GM18907 (cell line): ENCODE results near the gene CDC42EP5.
"Not testable (repeated sequence)": the region's sequence is repeated elsewhere in the genome, so short reads cannot be mapped to it uniquely, and the experiment has no call there.

Experiments used
- ATAC-seq: cut with Tn5 transposase; IDR thresholded peaks from one replicate; pipeline ENCODE4 v1.9.1; 2021; ENCODE audit warnings: mild to moderate bottlenecking, moderate library complexity; ENCODE audit not compliant: unreplicated experiment

CDC42EP5 gene, protein sequence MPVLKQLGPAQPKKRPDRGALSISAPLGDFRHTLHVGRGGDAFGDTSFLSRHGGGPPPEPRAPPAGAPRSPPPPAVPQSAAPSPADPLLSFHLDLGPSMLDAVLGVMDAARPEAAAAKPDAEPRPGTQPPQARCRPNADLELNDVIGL

DNA sequence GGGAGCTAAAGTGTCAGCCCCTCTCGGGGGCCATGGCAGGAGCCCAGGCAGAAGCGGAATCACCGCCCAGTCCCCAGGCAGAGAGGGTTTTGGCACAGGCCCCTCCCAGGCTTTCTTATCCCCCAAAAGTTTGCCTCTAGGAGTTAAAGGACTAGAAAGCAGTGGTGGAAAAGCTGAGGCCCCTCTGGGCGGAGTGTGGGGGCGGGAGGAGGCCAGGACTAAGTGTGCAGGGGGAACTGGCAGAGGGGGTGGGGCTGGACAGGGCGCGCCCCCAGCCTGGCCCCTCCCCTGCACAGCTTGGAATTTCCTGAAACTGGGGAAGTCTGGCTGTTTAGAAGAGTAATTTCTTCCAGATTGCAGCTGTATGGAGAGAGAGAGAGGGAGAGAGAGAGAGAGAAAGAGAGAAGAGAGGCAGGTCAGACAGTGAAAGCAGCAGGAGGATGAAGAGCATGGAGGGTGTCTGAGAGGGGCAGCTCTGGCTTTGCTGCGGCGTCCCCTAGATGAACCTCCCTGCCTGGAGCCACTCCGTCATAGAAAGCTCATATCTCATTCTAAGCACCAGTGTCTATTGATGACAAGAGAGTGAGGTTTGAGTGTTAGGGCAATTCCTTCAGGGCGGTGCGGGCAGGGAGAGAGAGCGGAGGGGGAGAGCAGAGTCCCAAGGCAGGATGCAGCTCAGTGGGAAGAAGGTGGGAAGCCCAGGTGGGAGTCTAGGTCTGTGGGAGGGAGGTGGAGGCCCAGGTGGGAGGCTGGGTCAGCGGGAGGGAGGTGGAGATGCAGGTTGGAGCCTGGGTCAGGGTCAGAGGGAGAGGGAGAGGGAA, at the start of gene CDC42EP5:
Gene CDC42EP5, minus strand, starts transcription at position 226 of the 821 bp plus-strand sequence. CDS start 7,749 bp downstream, outside the sequence.
- no peak for ATAC-seq

GRCh38 chr19:54521860-54522513, 48.9 kb upstream of the CDC42EP5 start:
- peak; percentile 38 for ATAC-seq

GRCh38 chr19:54521022-54521859, 48.1 kb upstream of the CDC42EP5 start:
- ATAC-seq, result peak; percentile 31

DNA sequence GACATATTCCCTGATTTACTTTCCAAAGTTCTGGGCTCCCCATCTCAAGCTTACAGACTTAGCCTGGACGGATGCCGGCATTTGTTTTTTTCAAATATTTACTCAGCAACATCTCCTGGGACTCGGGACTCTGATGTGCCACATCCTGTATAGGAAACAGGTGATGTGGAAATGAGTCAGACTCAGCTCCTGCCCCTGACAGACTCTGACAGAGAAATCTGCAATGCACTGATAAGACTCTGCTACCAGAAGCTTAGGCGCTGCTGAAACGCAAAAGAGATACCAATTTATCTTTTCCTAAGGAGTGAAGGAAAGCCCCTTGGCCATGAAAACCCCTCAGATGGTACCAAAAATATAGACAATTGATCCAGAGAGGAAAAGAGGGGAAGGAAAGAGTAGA, 45.7 kb upstream of the CDC42EP5 start:
- peak; percentile 43 for ATAC-seq

DNA sequence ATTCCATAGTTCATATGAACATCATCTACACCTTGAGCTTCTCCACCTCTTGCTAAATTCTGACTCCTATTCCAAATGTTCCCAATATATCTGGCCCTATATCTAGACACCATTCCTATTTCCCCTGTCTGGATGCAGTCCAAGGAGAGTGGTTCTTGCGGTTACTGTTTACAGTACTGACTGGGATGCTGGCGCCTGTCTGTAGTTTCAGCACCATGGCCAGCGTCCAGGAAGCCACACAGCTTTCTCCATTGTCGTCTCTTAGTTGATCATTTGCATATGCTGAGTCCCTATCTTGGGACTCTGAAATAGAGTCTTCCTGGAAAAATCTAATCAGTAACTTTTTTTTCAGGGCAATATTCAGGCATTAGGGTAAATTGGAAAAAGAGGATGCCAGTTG, 44.4 kb upstream of the CDC42EP5 start:
- ATAC-seq, result no peak

GRCh38 chr19:54515156-54515555, 42.1 kb upstream of the CDC42EP5 start:
- no peak for ATAC-seq

- not testable (repeated sequence) for ATAC-seq
Observed at GRCh38 chr19:54509200-54509940, 36.3 kb upstream of the CDC42EP5 start.

GRCh38 chr19:54508487-54508886, 35.4 kb upstream of the CDC42EP5 start:
- ATAC-seq, result not testable (repeated sequence)

DNA sequence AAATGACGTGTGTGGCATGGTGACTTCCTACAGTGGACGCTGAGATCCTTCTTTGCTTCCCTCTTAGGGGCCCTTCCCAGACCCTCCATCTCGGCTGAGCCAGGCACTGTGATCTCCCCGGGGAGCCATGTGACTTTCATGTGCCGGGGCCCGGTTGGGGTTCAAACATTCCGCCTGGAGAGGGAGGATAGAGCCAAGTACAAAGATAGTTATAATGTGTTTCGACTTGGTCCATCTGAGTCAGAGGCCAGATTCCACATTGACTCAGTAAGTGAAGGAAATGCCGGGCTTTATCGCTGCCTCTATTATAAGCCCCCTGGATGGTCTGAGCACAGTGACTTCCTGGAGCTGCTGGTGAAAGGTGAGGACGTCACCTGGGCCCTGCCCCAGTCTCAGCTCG, 34.7 kb upstream of the CDC42EP5 start:
- no peak for ATAC-seq

- not testable (repeated sequence) for ATAC-seq
Observed at GRCh38 chr19:54507038-54507717, 34.1 kb upstream of the CDC42EP5 start.

DNA sequence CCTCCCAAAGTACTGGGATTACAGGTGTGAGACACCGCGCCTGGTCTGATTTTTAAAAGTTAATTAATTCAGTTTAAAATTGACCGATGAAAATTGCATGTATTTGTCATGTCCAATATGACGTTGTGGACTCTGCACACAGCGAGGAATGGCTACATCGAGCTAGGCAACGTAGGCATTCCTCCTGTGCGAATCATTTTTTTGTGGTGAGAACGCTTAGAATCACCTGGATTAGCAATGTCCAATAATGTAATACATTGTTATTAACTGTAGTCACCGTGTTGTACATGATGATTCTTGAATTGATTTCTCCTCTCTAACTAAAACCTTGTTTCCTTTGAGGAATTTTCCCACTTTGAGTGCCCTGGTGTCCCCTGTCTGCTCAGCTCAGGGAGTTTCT, 33.0 kb upstream of the CDC42EP5 start:
- ATAC-seq, result no peak

GRCh38 chr19:54505542-54505941, 32.4 kb upstream of the CDC42EP5 start:
- not testable (repeated sequence) for ATAC-seq

DNA sequence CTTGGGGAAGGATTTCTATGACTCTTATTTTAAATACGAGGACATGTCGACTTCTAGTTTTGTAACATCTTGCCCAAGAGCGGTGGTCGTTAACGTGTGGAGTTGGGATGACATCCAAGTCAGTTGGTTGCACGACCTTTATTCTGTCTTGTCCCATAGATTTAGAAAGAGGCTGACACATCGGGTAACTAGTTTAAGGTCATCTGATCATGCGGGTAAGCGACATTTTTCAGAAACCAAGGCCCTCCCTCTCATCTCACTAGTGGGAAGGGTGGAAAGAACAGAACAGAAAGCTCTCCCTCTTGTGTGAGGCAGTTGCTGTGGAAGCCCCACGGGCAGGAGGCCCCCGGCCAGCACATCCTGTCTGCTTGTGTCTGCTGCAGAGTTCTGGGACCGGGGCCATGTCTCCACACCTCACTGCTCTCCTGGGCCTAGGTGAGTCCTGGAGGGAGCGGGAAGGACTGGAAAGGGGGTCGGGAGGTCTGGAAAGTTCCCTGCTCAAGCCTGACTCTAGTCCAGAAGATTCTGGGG, 29.5 kb upstream of the CDC42EP5 start, which contains the start of gene LAIR2:
Gene LAIR2, plus strand, starts transcription at position 314 of the 531 bp plus-strand sequence. Its CDS starts 88 bp downstream, at position 402.
- ATAC-seq, result no peak

DNA sequence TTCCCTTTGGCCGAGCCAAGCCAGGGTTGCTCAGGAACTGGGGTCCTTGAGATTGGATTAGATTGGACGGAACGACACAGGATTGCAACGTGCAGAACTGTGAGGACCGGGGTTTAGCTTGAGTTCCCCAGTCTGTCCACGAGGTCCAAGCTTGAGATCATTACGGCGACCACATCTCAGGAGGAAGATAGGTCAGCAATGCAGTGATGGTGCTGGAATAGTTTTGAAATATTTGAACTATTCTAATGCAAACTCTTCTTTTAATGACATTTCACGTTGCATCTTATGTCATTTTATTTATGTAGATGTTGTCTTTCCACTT, 25.3 kb upstream of the CDC42EP5 start:
- not testable (repeated sequence) for ATAC-seq

DNA sequence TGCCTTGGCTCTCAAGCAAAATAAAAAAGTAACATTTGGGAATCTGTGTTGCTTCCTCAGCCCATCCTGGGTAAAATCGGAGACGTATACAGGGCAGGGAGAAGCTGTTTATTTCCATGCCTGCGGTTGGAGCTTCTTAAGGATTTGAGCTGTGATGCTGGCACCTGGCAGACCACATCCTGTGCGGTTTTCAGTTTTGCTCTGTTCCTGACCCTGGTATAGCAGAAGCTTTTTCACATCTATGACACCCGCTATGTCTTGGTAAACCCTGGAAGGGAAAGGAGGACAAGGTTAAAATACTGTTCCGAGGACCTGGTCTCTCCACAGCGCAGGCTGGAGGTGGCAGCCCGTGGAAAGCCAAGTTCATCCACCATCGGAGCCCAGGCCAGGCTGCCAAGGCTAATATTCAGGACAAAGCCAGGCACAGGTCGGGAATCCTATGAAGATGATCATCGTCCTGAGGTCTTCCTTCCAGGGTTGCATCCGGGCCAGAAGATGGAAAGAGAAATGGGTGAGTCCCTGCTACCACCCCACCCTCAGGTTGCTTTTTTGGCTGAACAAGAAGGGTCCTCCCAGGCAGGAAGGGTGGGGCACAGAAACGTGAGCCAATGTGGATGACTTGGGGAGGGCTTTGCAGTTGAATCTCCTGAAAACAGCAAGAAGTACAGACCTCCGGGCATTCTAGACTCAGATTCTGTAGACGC, 24.8 kb upstream of the CDC42EP5 start:
- not testable (repeated sequence) for ATAC-seq

GRCh38 chr19:54495284-54495683, 22.2 kb upstream of the CDC42EP5 start:
- not testable (repeated sequence) for ATAC-seq

DNA sequence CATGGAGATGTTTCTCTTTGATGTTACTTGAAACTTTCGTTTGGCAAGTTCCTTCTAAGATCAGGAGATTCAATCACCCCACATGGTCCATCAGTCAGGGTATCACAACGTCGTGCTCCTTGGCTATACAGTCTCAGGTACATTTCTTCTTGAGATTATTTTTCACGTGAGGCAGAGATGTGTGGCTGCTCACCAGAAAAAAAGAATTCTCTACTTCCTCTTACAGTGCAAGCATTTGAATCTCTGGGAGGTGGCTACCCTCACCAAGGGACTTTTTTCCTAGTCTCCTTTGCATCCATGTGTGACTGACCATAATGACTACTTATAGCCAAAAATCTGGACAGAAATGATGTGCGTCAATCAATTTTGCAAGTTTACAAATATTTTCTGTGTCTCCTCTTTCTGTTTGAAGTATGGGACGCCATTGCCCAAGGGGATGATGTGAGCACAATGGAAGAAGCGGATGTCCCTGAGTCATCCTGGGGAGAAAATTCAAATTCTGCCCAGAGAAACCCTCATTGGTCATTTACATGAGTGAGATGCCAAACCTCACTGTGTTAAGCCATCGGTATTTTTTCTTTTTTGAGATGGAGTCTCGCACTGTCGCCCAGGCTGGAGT, 21.0 kb upstream of the CDC42EP5 start:
- no peak for ATAC-seq

DNA sequence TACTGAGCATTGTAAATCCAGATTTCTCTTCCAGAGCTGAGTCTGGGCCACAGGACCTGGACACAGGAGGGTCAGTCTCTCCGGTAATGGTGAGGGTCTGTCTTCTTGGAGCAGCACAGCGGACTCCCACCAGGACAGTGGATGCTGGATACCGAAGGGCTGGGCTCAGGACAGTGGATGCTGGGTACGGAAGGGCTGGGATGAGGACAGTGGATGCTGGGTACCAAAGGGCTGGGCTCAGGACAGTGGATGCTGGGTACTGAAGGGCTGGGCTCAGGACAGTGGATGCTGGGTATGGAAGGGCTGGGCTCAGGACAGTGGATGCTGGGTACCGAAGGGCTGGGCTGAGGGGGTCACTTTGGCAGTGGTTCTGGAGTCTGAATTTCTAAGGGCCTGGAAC, 20.0 kb upstream of the CDC42EP5 start:
- ATAC-seq, result not testable (repeated sequence)
